Femur (tissue), 1 donor: ENCODE results near the gene CTXND2.
"Not testable (repeated sequence)": the region's sequence is repeated elsewhere in the genome, so short reads cannot be mapped to it uniquely, and the experiment has no call there.

Source experiments
- DNase-seq: peaks from one replicate; pipeline ENCODE4 v3.0.0-alpha.2; 2017

Gene CTXND2

DNA sequence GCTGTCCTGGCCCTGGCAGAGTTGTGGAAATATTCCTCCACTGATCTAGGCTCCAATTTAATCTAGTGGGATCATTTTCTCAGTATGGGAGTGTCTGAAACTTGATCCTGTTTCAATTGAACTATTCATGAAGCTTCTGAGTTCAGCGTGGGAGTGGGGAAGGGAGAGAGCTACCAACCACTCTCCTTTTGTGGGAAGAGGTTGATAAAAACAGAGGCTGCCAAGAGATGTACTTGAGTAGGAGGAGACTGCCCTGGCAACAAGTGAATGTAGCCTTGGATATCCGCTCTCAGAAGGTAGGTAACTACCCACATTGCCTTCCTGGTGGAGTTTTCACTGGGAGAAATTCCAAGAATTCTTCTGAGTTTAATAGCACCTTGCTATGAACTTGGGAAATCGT lies at the start of gene CTXND2:
CTXND2 (plus strand) TSS at position 119 of the 400 bp plus-strand sequence. CDS start 25,179 bp downstream, outside the sequence.
- DNase-seq: no peak

DNA sequence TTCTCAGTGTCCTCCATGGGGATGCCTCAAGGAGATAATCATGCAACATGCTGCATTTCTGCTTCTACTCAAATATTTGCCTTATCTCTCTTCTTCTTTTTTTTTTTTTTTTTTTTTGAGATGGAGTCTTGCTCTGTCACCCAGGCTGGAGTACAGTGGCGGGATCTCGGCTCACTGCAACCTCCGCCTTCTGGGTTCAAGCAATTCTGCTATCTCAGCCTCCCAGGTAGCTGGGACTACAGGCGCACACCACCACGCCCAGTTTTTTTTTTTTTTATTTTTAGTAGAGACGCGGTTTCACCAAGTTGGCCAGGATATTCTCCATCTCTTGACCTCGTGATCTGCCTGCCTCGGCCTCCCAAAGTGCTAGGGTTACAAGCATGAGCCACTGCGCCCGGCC lies 46.1 kb upstream of the CTXND2 start:
- DNase-seq: not testable (repeated sequence)

DNA sequence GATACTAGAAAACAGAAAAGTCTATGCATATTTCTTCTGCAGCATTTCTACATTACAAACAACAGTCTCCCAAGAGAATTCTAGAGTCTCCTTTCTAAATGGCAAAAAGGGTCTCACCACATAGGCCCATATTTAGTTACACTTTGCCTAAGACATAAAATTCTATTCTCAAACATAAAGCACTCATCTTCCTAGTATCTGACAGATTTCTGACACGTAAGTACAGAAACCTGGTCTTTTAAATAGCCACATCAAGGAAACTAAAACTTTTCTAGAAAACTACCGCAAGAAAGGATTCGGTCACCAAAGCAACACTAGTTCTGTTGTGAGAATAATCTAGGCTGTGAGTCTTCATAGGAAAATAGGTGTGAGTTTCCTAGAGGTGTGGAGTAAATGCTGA lies 45.3 kb upstream of the CTXND2 start:
- no peak for DNase-seq

DNA sequence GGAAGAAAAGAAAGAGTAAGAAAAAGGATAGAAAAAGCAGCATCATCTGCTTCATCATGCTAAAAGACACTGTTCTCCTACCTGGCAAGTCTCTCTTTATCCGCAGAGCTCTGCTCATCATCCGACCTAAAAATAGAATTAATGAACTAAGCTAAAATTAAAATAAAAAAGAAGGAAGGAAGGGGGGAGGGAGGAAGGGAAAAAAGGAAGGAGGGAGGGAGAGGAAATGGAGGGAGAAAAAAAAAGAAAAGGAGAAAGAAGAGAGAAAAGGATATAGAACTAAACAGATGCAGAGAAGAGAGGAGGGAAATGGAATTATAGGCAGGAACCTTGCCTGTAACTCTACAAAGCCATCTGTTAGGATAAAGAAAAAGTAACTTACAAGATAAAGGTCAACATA lies 44.6 kb upstream of the CTXND2 start:
- DNase-seq: no peak

DNA sequence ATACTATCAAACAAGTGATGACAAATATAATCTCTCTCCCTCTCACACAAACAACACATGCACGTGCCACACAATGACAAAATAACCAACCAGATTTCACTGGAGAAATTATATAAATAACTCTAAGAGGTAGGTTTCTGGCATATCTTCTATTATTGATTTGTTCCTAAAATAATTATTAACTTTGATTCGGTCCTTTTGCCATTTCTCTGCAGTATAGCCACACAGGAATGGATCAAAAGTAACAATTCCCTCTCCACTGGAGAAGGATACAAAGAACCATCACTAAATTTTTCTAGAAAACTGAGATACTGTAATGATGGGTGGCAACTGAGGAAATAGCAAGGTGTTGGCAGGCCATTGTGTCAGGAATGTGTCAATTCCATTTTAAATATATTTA lies 44.0 kb upstream of the CTXND2 start:
- no peak for DNase-seq

DNA sequence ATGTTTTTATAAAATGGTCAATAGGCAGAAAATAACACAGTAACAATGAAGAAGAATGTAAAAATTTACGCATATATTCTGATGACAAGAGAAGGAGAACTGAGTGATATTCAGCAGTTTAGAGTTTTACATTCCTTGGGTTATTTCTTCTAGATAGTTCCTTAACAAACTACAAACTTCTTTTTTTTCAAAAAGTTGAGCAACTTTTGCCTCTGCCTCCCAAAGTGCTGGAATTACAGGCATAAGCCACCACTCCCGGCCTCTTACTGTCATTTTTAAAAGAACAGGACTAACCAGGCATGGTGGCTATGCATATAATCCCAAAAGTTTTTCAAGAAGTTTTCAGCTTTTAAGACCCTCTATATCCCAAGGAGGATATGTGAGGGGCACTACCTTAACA lies 43.5 kb upstream of the CTXND2 start:
- no peak for DNase-seq

DNA sequence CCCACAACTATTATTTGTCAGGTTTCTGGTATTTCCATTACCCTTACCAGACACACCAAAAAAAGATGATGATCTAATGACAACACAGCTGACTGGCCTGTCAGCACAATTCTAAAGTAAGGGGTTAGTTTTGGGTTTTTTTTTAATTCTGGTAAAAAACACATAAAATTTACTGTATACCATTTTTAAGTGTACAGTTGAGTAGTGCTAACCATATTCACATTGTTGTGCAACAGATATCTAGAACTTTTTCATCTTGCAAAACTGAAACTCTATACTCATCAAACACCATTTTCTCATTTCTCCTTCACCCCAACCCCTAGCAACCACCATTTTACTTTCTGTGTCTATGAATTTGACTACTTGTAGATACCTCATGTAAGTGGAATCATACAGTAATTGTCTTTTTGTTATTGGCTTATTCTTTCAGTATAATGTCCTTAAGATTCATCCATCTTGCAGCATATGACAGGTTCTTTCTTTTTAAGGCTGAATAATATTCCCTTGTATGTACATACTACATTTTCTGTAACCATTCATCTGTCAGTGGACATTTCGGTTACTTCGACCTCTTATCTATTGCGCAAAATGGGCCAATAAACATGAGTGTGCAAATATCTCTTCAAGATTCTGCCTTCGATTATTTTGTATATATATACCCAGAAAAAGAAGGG lies 40.3 kb upstream of the CTXND2 start:
- DNase-seq: no peak

DNA sequence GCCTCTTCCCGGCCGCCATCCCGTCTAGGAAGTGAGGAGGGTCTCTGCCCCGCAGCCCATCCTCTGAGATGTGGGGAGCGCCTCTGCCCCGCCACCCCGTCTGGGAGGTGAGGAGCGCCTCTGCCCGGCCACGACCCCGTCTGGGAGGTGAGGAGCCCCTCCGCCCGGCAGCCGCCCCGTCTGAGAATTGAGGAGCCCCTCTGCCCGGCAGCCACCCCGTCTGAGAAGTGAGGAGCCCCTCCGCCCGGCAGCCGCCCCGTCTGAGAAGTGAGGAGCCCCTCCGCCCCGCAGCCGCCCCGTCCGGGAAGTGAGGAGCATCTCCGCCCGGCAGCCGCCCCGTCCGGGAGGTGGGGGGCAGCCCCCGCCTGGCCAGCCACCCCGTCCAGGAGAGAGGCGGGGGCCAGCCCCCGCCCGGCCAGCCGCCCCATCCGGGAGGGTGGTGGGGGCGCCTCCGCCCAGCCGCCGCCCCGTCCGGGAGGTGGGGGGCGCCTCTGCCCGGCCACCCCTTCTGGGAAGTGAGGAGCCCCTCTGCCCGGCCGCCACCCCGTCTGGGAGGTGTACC lies 36.1 kb upstream of the CTXND2 start:
- not testable (repeated sequence) for DNase-seq

DNA sequence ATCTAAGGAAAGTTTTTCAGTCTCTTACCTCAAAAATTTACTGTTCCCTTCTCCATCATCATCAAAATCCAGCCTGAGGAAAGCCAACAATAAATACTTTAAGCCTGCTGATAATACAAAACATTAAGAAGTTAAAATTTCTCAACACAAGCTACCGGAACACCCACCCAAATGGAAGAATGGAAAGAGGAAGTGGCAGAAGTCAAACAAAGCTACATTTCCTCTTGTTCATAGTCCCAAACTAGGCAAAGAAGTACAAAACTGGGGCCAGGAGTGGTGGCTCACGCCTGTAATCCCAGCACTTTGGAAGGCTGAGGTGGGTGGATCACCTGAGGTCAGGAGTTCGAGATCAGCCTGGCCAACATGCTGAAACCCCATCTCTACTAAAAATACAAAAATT lies 34.2 kb upstream of the CTXND2 start:
- DNase-seq: not testable (repeated sequence)

DNA sequence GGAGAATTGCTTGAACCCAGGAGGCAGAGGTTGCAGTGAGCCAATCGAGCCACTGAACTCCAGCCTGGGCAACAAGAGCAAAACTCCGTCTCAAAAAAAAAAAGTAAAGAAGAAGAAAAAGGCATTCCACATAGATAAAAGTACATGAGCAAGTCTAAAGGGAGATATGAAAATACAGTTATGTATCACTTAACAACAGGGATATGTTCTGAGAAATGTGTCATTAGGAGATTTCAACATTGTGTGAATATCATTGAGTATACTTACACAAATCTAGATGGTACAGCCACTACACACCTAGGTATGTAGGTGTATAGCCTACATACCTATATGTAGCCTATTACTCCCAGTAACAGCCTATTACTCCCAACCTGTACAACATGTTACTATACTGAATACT lies 23.2 kb upstream of the CTXND2 start:
- no peak for DNase-seq

DNA sequence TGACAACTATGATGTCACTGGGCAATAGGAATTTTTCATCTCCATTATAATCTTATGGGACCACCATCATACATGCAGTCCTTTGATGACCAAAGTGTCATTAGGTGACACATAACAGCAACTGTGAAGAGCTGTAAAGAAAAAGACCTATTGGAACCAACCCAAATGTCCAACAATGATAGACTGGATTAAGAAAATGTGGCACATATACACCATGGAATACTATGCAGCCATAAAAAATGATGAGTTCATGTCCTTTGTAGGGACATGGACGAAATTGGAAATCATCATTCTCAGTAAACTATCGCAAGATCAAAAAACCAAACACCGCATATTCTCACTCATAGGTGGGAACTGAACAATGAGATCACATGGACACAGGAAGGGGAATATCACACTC lies 22.7 kb upstream of the CTXND2 start:
- not testable (repeated sequence) for DNase-seq

DNA sequence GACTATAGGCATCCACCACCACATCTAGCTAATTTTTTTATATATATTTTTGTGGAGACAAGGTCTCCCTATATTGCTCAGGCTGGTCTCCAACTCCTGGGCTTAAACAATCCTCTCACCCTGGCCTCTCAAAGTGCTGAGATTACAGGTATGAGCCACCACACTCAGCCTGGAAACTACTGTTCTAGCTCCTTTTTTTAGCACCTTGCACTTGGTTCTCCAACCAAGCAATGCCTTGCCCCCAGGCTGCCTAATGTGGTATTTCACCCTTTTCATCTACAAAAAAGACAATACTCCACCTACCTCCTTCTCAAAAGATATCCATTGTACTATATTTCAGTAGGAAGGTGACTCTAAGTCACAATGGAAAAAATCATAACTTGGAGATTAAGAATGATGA lies 17.3 kb upstream of the CTXND2 start:
- DNase-seq: no peak

DNA sequence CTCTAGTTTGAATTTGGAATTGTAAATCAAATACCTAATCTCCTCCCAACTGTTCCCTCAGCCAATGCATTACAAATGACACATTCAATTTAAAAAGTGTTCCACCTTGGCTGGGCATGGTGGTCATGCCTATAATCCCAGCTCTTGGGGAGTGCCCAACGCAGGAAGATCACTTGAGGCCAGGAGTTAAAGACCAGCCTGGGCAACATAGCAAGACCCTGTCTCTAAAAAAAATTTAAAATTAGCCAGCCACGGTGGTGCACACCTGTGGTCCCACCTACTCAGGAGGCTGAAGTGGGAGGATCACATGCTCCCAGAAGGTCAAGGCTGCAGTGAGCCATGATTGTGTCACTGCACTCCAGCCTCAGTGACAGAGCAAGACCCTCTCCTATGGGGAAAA lies 14.4 kb upstream of the CTXND2 start:
- no peak for DNase-seq

DNA sequence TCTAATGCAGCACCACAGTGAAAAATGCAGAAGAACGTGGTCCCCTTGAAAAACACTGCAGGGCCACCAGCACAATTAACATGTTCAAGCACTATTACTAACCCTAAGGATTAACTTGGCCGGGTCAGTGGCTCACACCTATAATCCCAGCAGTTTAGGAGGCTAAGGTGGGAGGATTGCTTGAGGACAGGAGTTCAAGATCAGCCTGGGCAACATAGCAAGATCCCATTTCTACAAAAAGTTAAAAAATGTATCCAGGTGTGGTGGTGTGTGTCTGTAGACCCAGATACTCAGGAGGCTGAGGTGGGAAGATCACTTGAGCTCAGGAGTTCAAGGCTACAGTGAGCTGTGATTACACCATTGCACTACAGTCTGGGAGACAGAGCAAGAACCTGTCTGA lies 13.4 kb upstream of the CTXND2 start:
- no peak for DNase-seq

DNA sequence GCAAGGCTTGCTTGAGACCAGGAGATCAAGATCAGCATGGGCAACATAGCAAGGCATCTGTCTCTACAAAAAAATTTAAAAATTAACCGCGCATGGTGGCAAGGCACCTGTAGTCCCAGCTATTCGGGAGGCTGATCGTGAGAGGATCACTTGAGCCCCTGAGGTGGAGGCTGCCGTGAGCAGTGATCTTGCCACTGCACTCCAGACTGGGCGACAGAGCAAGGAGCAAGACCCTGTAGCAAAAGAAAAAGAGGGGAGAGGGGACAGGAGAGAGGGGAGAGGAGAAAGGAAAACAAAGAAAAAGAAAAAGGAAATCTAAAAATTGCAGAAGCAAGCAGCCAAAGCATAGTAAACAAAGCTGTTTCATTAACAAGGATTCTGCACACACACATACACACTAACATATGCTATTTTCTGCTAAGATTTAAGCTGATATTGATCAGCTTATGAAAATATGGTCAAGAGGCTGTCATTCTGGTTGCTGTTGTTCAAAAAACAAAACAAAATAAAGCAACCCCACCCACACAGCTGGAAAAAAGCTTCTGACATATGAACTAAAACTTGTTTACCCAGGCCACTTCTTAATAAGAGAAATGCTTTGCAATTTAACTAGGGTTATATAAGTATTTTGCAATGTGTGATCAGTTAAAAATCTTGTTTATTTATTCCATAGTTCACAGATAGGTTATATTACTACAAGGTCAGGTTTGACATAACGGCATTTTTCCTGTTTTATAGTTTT lies 12.3 kb upstream of the CTXND2 start:
- DNase-seq: no peak

DNA sequence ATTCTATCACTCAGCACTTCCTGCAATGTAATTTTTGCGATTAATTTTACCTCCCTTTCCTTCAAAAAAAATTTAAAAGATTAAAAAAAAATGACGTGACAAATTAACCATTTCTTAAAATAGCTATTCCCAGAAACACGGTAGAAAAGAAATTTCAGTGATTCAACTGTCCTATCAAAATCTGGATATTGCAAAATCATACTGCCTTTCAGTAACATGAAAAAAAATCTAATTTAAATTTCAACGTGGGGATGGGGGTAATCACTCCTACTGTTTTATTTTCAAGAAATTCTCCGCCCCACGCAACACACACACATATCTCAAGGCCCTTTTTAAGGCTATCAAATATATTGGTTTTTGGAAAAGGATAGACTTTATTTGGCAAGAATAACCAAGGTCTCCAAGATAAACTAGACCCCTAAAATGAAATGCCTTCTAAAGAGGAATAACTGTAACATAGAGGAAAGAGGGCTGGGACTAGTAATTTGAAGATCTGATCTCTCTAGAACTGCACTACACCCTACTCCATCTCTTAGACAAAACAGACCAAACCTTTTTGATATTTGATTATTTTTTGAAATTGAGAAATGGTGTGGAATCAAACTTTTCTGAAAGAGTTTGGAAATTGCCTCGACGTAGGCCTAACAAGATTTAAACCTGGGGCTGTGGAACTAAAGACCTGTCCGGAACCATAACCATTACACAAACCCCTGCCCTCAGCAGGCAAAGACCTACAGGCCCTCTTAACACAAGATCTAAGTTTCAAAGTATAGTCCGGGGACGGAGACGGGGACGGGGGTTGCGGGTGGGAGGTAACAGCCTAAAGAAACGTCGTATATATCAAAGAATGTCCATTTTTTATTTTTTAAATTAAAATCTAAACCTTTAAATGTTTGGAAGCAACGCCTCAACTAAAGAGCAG lies 11.5 kb upstream of the CTXND2 start:
- no peak for DNase-seq

DNA sequence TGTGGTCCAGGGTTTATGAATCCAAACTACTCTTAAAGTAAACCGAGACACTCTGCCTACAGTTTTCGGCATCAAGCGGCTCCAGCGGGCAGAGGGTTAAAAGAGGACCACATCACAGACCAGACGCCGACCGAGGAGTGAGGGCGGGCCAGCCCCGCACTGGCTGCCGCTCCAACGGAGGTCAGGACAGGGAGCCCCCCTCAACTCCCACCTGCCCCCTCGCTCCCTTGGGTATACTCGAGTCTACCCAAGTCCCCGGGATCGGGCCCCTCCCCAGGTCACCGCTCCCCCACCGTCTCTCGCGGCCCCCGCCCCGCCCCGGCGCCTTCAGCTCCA lies 10.8 kb upstream of the CTXND2 start:
- DNase-seq: no peak

DNA sequence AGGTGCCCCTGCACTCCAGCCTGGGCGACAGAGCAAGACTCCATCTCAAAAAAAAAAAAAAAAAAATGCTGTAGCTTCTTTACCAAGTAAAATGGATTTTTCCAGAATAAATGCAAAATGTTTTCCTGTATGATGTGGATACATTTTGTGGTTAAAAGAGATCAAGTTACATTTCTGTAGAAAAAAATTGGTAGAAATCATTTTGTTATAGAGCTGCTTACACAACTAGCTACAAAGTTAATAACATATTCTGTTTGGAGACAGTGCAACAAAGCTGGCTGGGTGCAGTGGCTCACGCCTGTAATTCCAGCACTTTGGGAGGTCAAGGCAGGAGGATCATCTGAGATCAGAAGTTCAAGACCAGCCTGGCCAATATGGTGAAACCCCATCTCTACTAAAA lies 8.0 kb upstream of the CTXND2 start:
- DNase-seq: not testable (repeated sequence)

DNA sequence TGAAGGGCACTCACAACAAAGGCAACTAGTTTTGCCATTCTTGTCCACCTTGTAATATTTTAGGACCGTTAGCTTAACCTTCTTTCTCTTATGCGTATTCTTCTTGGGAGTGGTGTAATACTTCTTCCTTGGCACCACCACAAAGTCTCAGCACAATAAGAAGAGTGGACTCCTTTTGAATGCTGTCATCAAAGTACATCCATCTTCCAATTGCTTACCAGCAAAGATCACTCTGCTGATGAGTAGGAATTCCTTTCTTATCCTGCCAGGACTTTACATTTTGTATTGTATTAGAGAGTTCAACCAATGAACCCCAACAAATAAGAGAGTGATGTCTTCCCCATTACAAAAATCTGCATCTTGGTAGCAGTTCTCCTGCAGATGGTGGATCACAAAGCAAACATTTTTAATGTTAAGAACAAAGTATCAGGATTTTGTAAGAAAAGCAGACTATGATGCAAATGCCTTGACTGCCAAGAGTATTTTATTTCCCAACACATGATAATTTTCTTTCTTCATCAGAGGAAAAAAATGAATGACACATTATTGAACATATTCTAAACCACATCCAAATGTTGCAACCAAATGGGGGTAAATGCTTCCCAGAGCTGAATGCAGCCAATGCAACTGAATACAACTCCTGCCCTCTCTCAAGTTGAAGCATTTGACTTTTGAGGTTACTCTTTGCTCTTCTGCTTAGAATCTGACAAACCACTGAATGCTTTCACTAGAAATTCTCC lies 5.4 kb upstream of the CTXND2 start:
- DNase-seq: no peak

DNA sequence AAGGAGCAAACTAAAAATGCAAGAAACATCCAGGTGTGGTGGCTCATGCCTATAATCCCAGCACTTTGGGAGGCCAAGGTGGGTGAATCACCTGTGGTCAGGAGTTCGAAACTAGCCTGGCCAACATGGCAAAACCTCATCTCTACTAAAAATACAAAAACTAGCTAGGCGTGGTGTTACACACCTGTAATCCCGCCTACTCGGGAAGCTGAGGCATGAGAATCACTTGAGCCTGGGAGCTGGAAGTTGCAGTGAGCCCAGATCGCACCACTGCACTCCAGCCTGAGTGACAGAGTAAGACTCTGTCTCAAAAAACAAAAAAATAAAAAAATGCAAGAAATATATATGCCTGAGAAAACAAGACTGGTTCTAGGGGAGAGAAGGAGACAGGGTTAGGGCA lies 3.8 kb upstream of the CTXND2 start:
- DNase-seq: not testable (repeated sequence)

DNA sequence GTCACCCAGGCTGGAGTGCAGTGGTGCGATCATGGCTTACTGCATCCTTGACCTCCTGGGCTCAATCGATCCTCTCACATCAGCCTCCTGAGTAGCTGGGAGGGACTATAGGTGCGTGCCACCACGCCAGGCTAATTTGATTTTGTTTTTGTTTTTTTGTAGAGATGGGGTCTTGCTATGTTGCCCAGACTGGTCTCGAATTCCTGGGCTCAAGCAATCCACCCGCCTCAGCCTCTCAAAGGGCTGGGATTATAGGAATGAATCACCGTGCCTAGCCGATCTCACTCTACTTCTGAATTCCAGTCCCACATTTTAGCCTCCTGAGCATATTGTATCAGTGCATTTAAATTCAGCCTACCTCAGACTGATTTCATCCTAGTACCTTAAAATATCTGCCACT lies 1.8 kb downstream of the CTXND2 start:
- DNase-seq: no peak

DNA sequence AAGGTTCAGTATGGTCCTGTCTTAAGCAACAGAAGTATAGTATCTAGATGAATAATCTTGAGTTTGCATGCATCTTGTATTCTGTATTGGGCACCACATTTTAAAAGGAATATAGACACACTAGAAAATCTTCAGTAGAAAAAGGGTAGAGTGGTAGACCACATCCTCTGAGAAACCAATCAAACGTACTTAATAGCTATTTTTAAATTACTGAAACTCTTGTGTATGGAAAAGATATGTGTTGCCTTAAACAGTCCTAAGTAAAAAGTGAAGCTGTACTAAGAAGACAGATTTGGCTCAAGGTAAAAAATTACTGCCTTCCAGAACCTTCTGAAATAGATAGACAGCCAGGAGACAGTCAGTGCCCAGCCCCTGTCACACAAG lies 3.1 kb downstream of the CTXND2 start:
- no peak for DNase-seq
